ENCODE measurements around the gene NCMAP. TPM values are rescaled to one million over a fixed set of nuclear protein-coding genes. Genes with fewer than 3 reads are reported as not detected.

NCMAP gene
- total and polyA plus RNA-seq, 2 experiments from 2014 or later, result 0.17 to 0.23 TPM

GRCh38 chr1:24636661-24637357 is 80.9 kb downstream of the NCMAP start (continued):
- TF ChIP-seq REST (IDR thresholded peaks at IDR 0.05; ENCODE audit: unreplicated experiment), result no peak

GRCh38 chr1:24639094-24639493 is 83.2 kb downstream of the NCMAP start:
- Histone ChIP-seq H3K4me1 (ENCODE audit: insufficient read depth) (peaks cover 8% of the 10 kb centered on the region; the same call in 1 of the 2 replicates), H4K20me1 (replicated peaks; ENCODE audit: insufficient read depth) (peaks cover 2% of the 10 kb centered on the region), H3K27me3 (ENCODE audit: insufficient read depth) (no peaks in the 10 kb centered on the region), H2AFZ (no peak overlapping the region), H3F3A (replicated peaks; ENCODE audit: low read depth) (peaks cover 8% of the 10 kb centered on the region; the same call in 1 of the 2 replicates), H3K36me3 (ENCODE audit: insufficient read depth) (no peaks in the 10 kb centered on the region), H3K4me3 (no peak overlapping the region), H3K79me2 (replicated peaks; ENCODE audit: insufficient read depth) (peaks cover 8% of the 10 kb centered on the region), H3K27ac (ENCODE audit: low read depth) (0 out of 2 replicates have a peak overlapping the region, but pooled peaks have one; percentile 20), H3K9me2 (ENCODE audit: insufficient read depth) (no peaks in the 10 kb centered on the region), H3K4me2 (no peak overlapping the region)
- DNase-seq (ENCODE audit: low spot score) (no peak), ATAC-seq (no peak)
- Mint-ChIP-seq H3K4me1 (peaks cover 10% of the 10 kb centered on the region), H3K27ac (no peak overlapping the region), H3K36me3 (ENCODE audit: low read depth) (peaks cover 4% of the 10 kb centered on the region; the same call in 2 of the 3 replicates), H3K9me3 (no peaks in the 10 kb centered on the region), H3K4me3 (no peak overlapping the region), H3K27me3 (ENCODE audit: insufficient read depth, low read depth, poor library complexity) (peaks cover 15% of the 10 kb centered on the region)
- TF ChIP-seq POLR2AphosphoS5 (IDR thresholded peaks at IDR 0.05; ENCODE audit: low read depth) (no peak), STAT1 (IDR thresholded peaks at IDR 0.05; ENCODE audit: unreplicated experiment) (no peak), ZNF462 (CRISPR knock-in tag; IDR thresholded peaks at IDR 0.05) (no peak), ZNF331 (CRISPR knock-in tag; IDR thresholded peaks at IDR 0.05; ENCODE audit: low read depth) (no peak), EZH2 (IDR thresholded peaks at IDR 0.05; ENCODE audit: low read depth, unreplicated experiment) (no peak), REST (IDR thresholded peaks at IDR 0.05; ENCODE audit: unreplicated experiment) (no peak), EZH2phosphoT487 (IDR thresholded peaks at IDR 0.05; ENCODE audit: unreplicated experiment) (no peak), CTCF (conservative IDR thresholded peaks at IDR 0.05; ENCODE audit: low read depth in 2 of 2) (no peak)

Data from GM23338 (cell line).